Trophoblast cell (in vitro differentiated cells and primary cell): Measurements from ENCODE around the gene OR13J1.
"Not testable (repeated sequence)": the region's sequence is repeated elsewhere in the genome, so short reads cannot be mapped to it uniquely, and the experiment has no call there.

Source experiments
- DNase-seq, 2 donors: peaks; one replicate each; pipeline ENCODE4 v3.0.0-alpha.2; 2016
- H2AFZ ChIP-seq: 2 replicates; pipeline ENCODE4 v1.6.1; 2013; ENCODE audit warnings: low read length, moderate library complexity, mild to moderate bottlenecking; ENCODE audit not compliant: insufficient read depth, poor library complexity
- H2AK5ac ChIP-seq: 2 replicates; pipeline ENCODE4 v1.6.1; 2013; ENCODE audit warnings: mild to moderate bottlenecking, low read length
- H2BK120ac ChIP-seq: 2 replicates; pipeline ENCODE4 v1.6.1; 2013; ENCODE audit warnings: low read length, mild to moderate bottlenecking, moderate library complexity; ENCODE audit not compliant: insufficient read depth, poor library complexity
- H2BK12ac ChIP-seq: 2 replicates; pipeline ENCODE4 v1.6.1; 2013; ENCODE audit warnings: mild to moderate bottlenecking, low read length, moderate library complexity
- H2BK5ac ChIP-seq: 2 replicates; pipeline ENCODE4 v1.6.1; 2013; ENCODE audit warnings: low read length, low read depth, moderate library complexity, mild to moderate bottlenecking; ENCODE audit not compliant: poor library complexity
- H3K14ac ChIP-seq: 2 replicates; pipeline ENCODE4 v1.6.1; 2013; ENCODE audit warnings: mild to moderate bottlenecking, low read length
- H3K18ac ChIP-seq: 2 replicates; pipeline ENCODE4 v1.6.1; 2013; ENCODE audit warnings: mild to moderate bottlenecking, low read length
- H3K23ac ChIP-seq: 2 replicates; pipeline ENCODE4 v1.6.1; 2013; ENCODE audit warnings: low read length
- H3K27ac ChIP-seq: 2 replicates; pipeline ENCODE4 v1.5.1; 2013; ENCODE audit warnings: low read depth, mild to moderate bottlenecking, inconsistent platforms, low read length, moderate library complexity
- H3K27me3 ChIP-seq: 2 replicates; pipeline ENCODE4 v1.6.1; 2013; ENCODE audit warnings: inconsistent platforms, mild to moderate bottlenecking, low read length, moderate library complexity; ENCODE audit not compliant: insufficient read depth
- H3K36me3 ChIP-seq, 2 experiments: 1 replicate in 1 of 2; 2 replicates in 1 of 2; pipeline ENCODE4 v1.6.1; 2013; ENCODE audit warnings: low read length in 2 of 2, mild to moderate bottlenecking in 2 of 2, moderate library complexity in 1 of 2; ENCODE audit not compliant: insufficient read depth in 2 of 2, control insufficient read depth in 1 of 2
- H3K4ac ChIP-seq: 2 replicates; pipeline ENCODE4 v1.6.1; 2013; ENCODE audit warnings: low read depth, mild to moderate bottlenecking, low read length, moderate library complexity
- H3K4me1 ChIP-seq, 2 experiments: 1 replicate in 1 of 2; 2 replicates in 1 of 2; pipeline ENCODE4 v1.6.1; 2013; ENCODE audit warnings: low read length in 2 of 2, mild to moderate bottlenecking in 2 of 2, moderate library complexity in 1 of 2; ENCODE audit not compliant: insufficient read depth in 2 of 2, control insufficient read depth in 1 of 2
- H3K4me2 ChIP-seq: 2 replicates; pipeline ENCODE4 v1.6.1; 2013; ENCODE audit warnings: inconsistent platforms, mild to moderate bottlenecking, low read length, moderate library complexity
- H3K4me3 ChIP-seq: 2 replicates; pipeline ENCODE4 v1.5.1; 2013; ENCODE audit warnings: mild to moderate bottlenecking, low read depth, low read length, inconsistent platforms
- H3K79me1 ChIP-seq: one replicate; pipeline ENCODE4 v1.6.1; 2013; ENCODE audit warnings: low read length
- H3K79me2 ChIP-seq: 2 replicates; pipeline ENCODE4 v1.6.1; 2013; ENCODE audit warnings: low read length, mild to moderate bottlenecking; ENCODE audit not compliant: control insufficient read depth, insufficient read depth, poor library complexity
- H3K9ac ChIP-seq: 2 replicates; pipeline ENCODE4 v1.6.1; 2013; ENCODE audit warnings: mild to moderate bottlenecking, low read length
- H3K9me3 ChIP-seq: 2 replicates; pipeline ENCODE4 v1.6.1; 2013; ENCODE audit warnings: low read depth, mild to moderate bottlenecking, control low read depth, inconsistent platforms, low read length; ENCODE audit not compliant: insufficient read depth
- H4K12ac ChIP-seq: 2 replicates; pipeline ENCODE4 v1.6.1; 2013; ENCODE audit warnings: low read depth, mild to moderate bottlenecking, low read length, moderate library complexity
- H4K8ac ChIP-seq: 2 replicates; pipeline ENCODE4 v1.6.1; 2013; ENCODE audit warnings: low read depth, mild to moderate bottlenecking, low read length, moderate library complexity
- H4K91ac ChIP-seq: one replicate; pipeline ENCODE4 v1.6.1; 2013; ENCODE audit warnings: low read depth, mild to moderate bottlenecking, low read length, moderate library complexity
- WGBS: extraction: QIAGEN DNeasy Blood & Tissue Kit; methylation state at CpG from one replicate; pipeline ENCODE4 v1.1.7; 2013; ENCODE audit warnings: missing lambda C conversion rate; ENCODE audit not compliant: insufficient read length, insufficient coverage; ENCODE audit errors: extremely low coverage; 5-methylcytosine and 5-hydroxymethylcytosine counted together

OR13J1 gene

DNA sequence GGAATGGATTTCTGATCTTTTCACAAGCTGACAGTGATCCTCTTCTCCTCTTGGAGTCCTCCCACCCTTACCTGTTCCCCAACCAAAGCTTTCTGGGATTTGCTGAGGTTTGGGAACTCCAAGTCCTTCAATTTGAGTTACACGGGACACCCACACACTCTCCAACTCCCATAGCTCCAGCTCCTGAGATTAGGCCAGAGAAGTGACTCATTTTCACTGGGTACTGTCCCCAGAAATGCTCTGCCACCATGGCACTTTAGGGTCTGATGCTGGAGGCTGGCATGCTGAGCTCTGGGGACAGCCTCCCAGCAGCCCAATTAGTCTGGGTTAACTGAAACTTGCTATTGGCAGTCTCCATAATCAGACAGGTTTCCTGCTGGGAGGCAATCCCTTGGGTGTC is 21.9 kb upstream of the OR13J1 start:
- no peak overlapping the region for H2BK120ac ChIP-seq
- no peak for DNase-seq
- no peak overlapping the region for H2BK5ac ChIP-seq
- H3K4me2 ChIP-seq: no peak overlapping the region
- no peak overlapping the region for H2AFZ ChIP-seq
- H2AK5ac ChIP-seq: no peak overlapping the region
- H3K9me3 ChIP-seq: no peaks in the 10 kb centered on the region
- no peak overlapping the region for H4K91ac ChIP-seq
- no peaks in the 10 kb centered on the region for H3K36me3 ChIP-seq
- H4K12ac ChIP-seq: no peak overlapping the region
- no peak overlapping the region for H3K9ac ChIP-seq
- no peaks in the 10 kb centered on the region for H3K27me3 ChIP-seq
- no peaks in the 10 kb centered on the region for H3K79me2 ChIP-seq
- H3K4me1 ChIP-seq: no peaks in the 10 kb centered on the region
- no peak overlapping the region for H3K4ac ChIP-seq
- no peak overlapping the region for H3K23ac ChIP-seq
- H3K27ac ChIP-seq: no peak overlapping the region
- no peaks in the 10 kb centered on the region for H3K79me1 ChIP-seq
- no peak overlapping the region for H3K4me3 ChIP-seq
- no peak overlapping the region for H2BK12ac ChIP-seq
- WGBS: no CpG with 5 or more reads among the region's 1 CpG
- H4K8ac ChIP-seq: no peak overlapping the region
- H3K14ac ChIP-seq: no peak overlapping the region
- no peak overlapping the region for H3K18ac ChIP-seq

DNA sequence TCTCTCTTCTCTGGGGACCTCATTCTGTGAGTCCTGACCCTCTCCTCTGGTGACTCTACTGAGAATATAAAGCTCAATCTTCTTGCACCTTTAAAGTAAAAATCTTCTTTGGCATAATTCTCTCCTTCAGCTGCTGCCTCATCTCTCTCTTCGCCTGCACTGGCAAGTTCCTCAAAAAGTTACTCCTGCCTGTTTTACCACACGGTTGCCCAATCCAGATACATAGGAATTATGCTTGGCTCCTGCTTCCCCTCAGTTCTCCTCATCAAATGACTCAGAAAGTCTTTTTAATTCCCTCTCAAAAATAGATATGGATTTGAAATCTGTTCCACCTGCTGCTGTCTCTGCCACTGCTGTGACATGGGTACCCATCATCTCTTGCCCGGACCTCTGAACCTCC is 21.4 kb upstream of the OR13J1 start:
- no peak overlapping the region for H2AK5ac ChIP-seq

DNA sequence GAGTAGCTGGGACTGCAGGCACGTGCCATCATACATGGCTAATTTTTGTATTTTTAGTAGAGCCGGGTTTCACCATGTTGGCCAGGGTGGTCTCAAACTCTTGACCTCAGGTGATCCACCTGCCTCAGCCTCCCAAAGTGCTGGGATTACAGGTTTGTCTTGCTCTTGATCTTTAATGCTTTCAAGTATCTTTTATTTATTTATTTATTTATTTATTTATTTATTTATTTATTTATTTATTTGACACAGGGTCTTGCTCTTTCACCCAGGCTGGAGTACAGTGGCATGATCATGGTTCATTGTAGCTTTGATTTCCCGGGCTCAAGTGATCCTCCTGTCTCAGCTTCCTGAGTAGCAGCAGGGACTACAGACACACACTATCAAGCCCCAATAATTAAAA is 14.7 kb upstream of the OR13J1 start:
- H3K4ac ChIP-seq, H3K79me1 ChIP-seq, H3K9me3 ChIP-seq, DNase-seq, H3K14ac ChIP-seq, H2BK120ac ChIP-seq, H3K18ac ChIP-seq, H4K8ac ChIP-seq, H3K27me3 ChIP-seq, H3K79me2 ChIP-seq, H3K23ac ChIP-seq, H3K4me1 ChIP-seq, H3K36me3 ChIP-seq, H2BK12ac ChIP-seq, H2AFZ ChIP-seq, H4K12ac ChIP-seq, H3K4me3 ChIP-seq, H4K91ac ChIP-seq, H2BK5ac ChIP-seq, H3K9ac ChIP-seq, H3K4me2 ChIP-seq, H3K27ac ChIP-seq, H2AK5ac ChIP-seq: not testable (repeated sequence)
- no CpG with 5 or more reads among the region's 3 CpGs for WGBS

More for the DNA sequence above, 21.4 kb upstream of the OR13J1 start:
- no peaks in the 10 kb centered on the region for H3K36me3 ChIP-seq
- no peaks in the 10 kb centered on the region for H3K9me3 ChIP-seq
- no CpG with 5 or more reads among the region's 3 CpGs for WGBS
- no peak overlapping the region for H3K4me3 ChIP-seq
- no peaks in the 10 kb centered on the region for H3K4me1 ChIP-seq
- no peaks in the 10 kb centered on the region for H3K79me2 ChIP-seq
- no peak overlapping the region for H3K9ac ChIP-seq
- no peak overlapping the region for H2BK12ac ChIP-seq
- no peak overlapping the region for H4K91ac ChIP-seq
- H3K27me3 ChIP-seq: no peaks in the 10 kb centered on the region
- H3K18ac ChIP-seq: no peak overlapping the region
- no peak overlapping the region for H3K4me2 ChIP-seq
- H2BK120ac ChIP-seq: no peak overlapping the region
- H2AFZ ChIP-seq: no peak overlapping the region
- no peak overlapping the region for H3K14ac ChIP-seq
- H4K12ac ChIP-seq: no peak overlapping the region
- no peak overlapping the region for H3K4ac ChIP-seq
- no peak overlapping the region for H3K27ac ChIP-seq
- H4K8ac ChIP-seq: no peak overlapping the region
- H3K23ac ChIP-seq: no peak overlapping the region
- H2BK5ac ChIP-seq: no peak overlapping the region
- no peaks in the 10 kb centered on the region for H3K79me1 ChIP-seq
- no peak for DNase-seq

DNA sequence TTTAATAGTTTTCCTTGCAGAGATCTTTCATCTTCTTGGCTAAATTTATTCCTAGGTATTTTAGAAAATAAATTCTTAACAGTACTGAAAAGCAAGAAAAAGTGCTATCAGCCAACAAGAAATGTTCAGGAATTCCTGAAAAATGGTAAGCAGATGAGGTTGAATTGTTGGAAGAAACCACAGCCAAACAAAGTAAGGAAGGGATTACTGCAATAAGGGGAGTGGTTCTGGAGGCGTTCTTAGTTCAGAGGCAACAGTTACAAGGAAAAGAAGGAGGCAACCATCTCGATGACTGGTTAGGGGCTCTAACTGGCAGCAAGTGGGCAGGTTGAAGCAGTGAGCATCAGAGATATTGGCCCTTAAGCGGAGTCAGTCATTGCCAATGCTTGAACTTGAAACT is 12.8 kb upstream of the OR13J1 start:
- no peaks in the 10 kb centered on the region for H3K9me3 ChIP-seq
- no peak overlapping the region for H4K91ac ChIP-seq
- H3K36me3 ChIP-seq: no peaks in the 10 kb centered on the region
- H3K4me3 ChIP-seq: no peak overlapping the region
- H2AFZ ChIP-seq: no peak overlapping the region
- H3K79me1 ChIP-seq: no peaks in the 10 kb centered on the region
- H2BK12ac ChIP-seq: no peak overlapping the region
- H2BK5ac ChIP-seq: no peak overlapping the region
- no peaks in the 10 kb centered on the region for H3K27me3 ChIP-seq
- no peak overlapping the region for H3K23ac ChIP-seq
- no peak for DNase-seq
- no peak overlapping the region for H3K4ac ChIP-seq
- H2AK5ac ChIP-seq: no peak overlapping the region
- no peak overlapping the region for H3K18ac ChIP-seq
- H3K14ac ChIP-seq: no peak overlapping the region
- no CpG with 5 or more reads among the region's 3 CpGs for WGBS
- H3K9ac ChIP-seq: no peak overlapping the region
- no peaks in the 10 kb centered on the region for H3K4me1 ChIP-seq
- H4K12ac ChIP-seq: no peak overlapping the region
- no peak overlapping the region for H2BK120ac ChIP-seq
- H3K27ac ChIP-seq: no peak overlapping the region
- H3K4me2 ChIP-seq: no peak overlapping the region
- H3K79me2 ChIP-seq: no peaks in the 10 kb centered on the region
- H4K8ac ChIP-seq: no peak overlapping the region
